K562 (cell line): ENCODE results near the gene ITGAX. TPM values are rescaled to one million over a fixed set of nuclear protein-coding genes. Genes with fewer than 3 reads are reported as not detected.

Experiments
- ATAC-seq: fragments of 200-7000 bp; cut with Tn5 transposase; 3 replicates; pipeline ENCODE4 v1.9.1; 2020; ENCODE audit warnings: moderate library complexity
- BruUV-seq: library from RNA; stranded (reverse); fragments of 400-500 nt; replicated peaks from 2 replicates; lab custom pipeline; 2021; lab: Mats Ljungman, UMichigan
- CTCF ChIA-PET: fragments of 300-600 bp; formaldehyde crosslinking; extraction: SDS; loops from one replicate; lab custom pipeline; 2021; ENCODE audit warnings: low intra/inter-chr PET ratio; lab: Yijun Ruan, JAX
- POLR2A ChIA-PET: fragments of 300-600, 350-650 bp; sonication (Branson Sonifier 250); formaldehyde crosslinking; extraction: SDS; loops from one replicate; lab custom pipeline; 2021; ENCODE audit warnings: antibody characterized with exemption, inconsistent platforms; lab: Yijun Ruan, JAX
- DNase-seq, 4 experiments: peaks; one replicate each; pipeline versions ENCODE4 v3.0.0 to v3.0.0-alpha.2; 2011 to 2018; ENCODE audit warnings: low spot score in 3 of 4, mixed read lengths in 3 of 4; ENCODE audit errors: extremely low read depth in 1 of 4
- FAIRE-seq: peaks from 2 replicates; lab custom pipeline; 2011; peaks lifted over from hg19 to GRCh38; lab: Jason Lieb, UNC
- H2AFZ ChIP-seq: 2 replicates; pipeline ENCODE4 v1.6.0; 2011; ENCODE audit warnings: low read depth, low read length, control low read depth, inconsistent platforms
- H3K27ac ChIP-seq: fragments of 200-600 bp; 3 replicates; pipeline ENCODE4 v1.8.0; 2011; ENCODE audit warnings: low read depth, mild to moderate bottlenecking, control low read depth, inconsistent platforms, low read length, moderate library complexity, mixed read lengths; ENCODE audit errors: extremely low read depth
- H3K27me3 ChIP-seq, 2 experiments: fragments of 300-600 bp in 1 of 2; 2 replicates in 1 of 2; 3 replicates in 1 of 2; pipeline versions ENCODE4 v1.6.0 to v1.8.0; 2011; ENCODE audit warnings: inconsistent platforms in 2 of 2, low read length in 2 of 2, mild to moderate bottlenecking in 1 of 2, mixed read lengths in 1 of 2, moderate library complexity in 1 of 2; ENCODE audit not compliant: control insufficient read depth in 2 of 2, insufficient read depth in 2 of 2
- H3K36me3 ChIP-seq: fragments of 300-600 bp; 3 replicates; pipeline ENCODE4 v1.8.0; 2011; ENCODE audit warnings: mild to moderate bottlenecking, low read length, inconsistent platforms; ENCODE audit not compliant: control insufficient read depth, insufficient read depth
- H3K4me1 ChIP-seq, 2 experiments: fragments of 200-600 bp in 1 of 2; replicated peaks in 1 of 2; 2 replicates in 1 of 2; 3 replicates in 1 of 2; pipeline versions ENCODE4 v1.5.1 to v1.8.0; 2011; ENCODE audit warnings: inconsistent platforms in 2 of 2, low read length in 2 of 2, mild to moderate bottlenecking in 1 of 2, mixed read lengths in 1 of 2, moderate library complexity in 1 of 2; ENCODE audit not compliant: control insufficient read depth in 2 of 2, insufficient read depth in 2 of 2
- H3K4me2 ChIP-seq: 2 replicates; pipeline ENCODE4 v1.6.1; 2011; ENCODE audit warnings: low read length, control low read depth, inconsistent platforms, mixed read lengths; ENCODE audit not compliant: insufficient read depth
- H3K4me3 ChIP-seq: fragments of 200-600 bp; sonication (generic), shearing (Covaris generic); 2 replicates; pipeline ENCODE4 v1.5.1; 2016; ENCODE audit warnings: control low read depth, inconsistent platforms
- H3K79me2 ChIP-seq: fragments of 200-600 bp; 3 replicates; pipeline ENCODE4 v1.8.0; 2011; ENCODE audit warnings: low read length, inconsistent platforms; ENCODE audit not compliant: control insufficient read depth, insufficient read depth
- H3K9ac ChIP-seq, 2 experiments: 2 replicates each; pipeline versions ENCODE4 v1.6.0 to v1.6.1; 2011; ENCODE audit warnings: low read depth in 2 of 2, low read length in 2 of 2, control low read depth in 1 of 2, inconsistent platforms in 1 of 2, mild to moderate bottlenecking in 1 of 2, mixed read lengths in 1 of 2; ENCODE audit not compliant: insufficient read depth in 1 of 2
- H3K9me1 ChIP-seq: one replicate; pipeline ENCODE4 v1.6.0; 2011; ENCODE audit warnings: inconsistent platforms, mild to moderate bottlenecking, low read length, moderate library complexity; ENCODE audit not compliant: control insufficient read depth, insufficient read depth
- H3K9me3 ChIP-seq: replicated peaks from 2 replicates; pipeline ENCODE4 v1.5.1; 2011; ENCODE audit warnings: low read depth, low read length, inconsistent platforms; ENCODE audit not compliant: control insufficient read depth, insufficient read depth
- H4K20me1 ChIP-seq: replicated peaks from 2 replicates; pipeline ENCODE4 v1.6.1; 2011; ENCODE audit warnings: low read length, inconsistent platforms, mixed read lengths; ENCODE audit not compliant: control insufficient read depth, insufficient read depth
- ESRRB ChIP-seq: fragments of 250-450 bp; sonication (Bioruptor Pico); IDR thresholded peaks from 2 replicates; pipeline ENCODE4 v1.5.0; 2020; ENCODE audit warnings: mild to moderate bottlenecking, moderate library complexity, borderline replicate concordance
- GATAD2A ChIP-seq: fragments of 450-650 bp; IDR thresholded peaks from 2 replicates; pipeline ENCODE4 v1.6.1; 2017
- HMGN3 ChIP-seq: IDR thresholded peaks from 2 replicates; pipeline ENCODE4 v1.6.1; 2011; ENCODE audit warnings: borderline replicate concordance, low read depth, mild to moderate bottlenecking, mixed read lengths, low read length; ENCODE audit not compliant: insufficient read length; ENCODE audit errors: extremely low read depth
- ZNF347 ChIP-seq: fragments of 450-650 bp; formaldehyde crosslinking; IDR thresholded peaks from 2 replicates; pipeline ENCODE4 v1.4.0; 2020; ENCODE audit warnings: low read depth, mild to moderate bottlenecking, moderate library complexity
- ZNF518B ChIP-seq: fragments of 250-450 bp; sonication (Bioruptor Pico); IDR thresholded peaks from 2 replicates; pipeline ENCODE4 v1.5.0; 2021; ENCODE audit warnings: mild to moderate bottlenecking, moderate library complexity
- WGBS: fragments of 100-300 bp; shearing (Covaris generic); methylation state at CpG from one replicate; pipeline ENCODE4 v1.1.6; 2016; ENCODE audit warnings: low coverage, mixed read lengths; ENCODE audit not compliant: insufficient coverage; ENCODE audit errors: missing lambda C conversion rate; 5-methylcytosine and 5-hydroxymethylcytosine counted together
- in situ Hi-C: fragments of 300-500 bp; cut with MboI; formaldehyde crosslinking; loops from 4 replicates; pipeline ENCODE4 v1.15.0; 2018; ENCODE audit warnings: inconsistent platforms, mixed read lengths
- intact Hi-C: fragments of 100-400 bp; cut with micrococcal nuclease; formaldehyde crosslinking; loops from 2 replicates; pipeline ENCODE4 v1.14.2; 2022
- polyA plus RNA-seq, 8 experiments: library from polyadenylated mRNA; depleted of rRNA in 4 of 8; stranded (reverse) in 5 of 8; unstranded in 3 of 8; fragments of >200 nt; fragmentation: Nextera tagmentation in 2 of 8; fragmentation: Illumina TruSeq in 1 of 8; extraction: Ambion mirVana in 2 of 8; extraction: Trizol in 1 of 8; gene quantifications; 2 replicates each; pipeline versions ENCODE4 v1.2.1 to v1.2.3, GENCODE V29; 2011 to 2014; ENCODE audit warnings: inconsistent platforms in 1 of 8, missing spikeins in 1 of 8
- total RNA-seq, 7 experiments: library from RNA; depleted of rRNA in 6 of 7; stranded (reverse); fragments of >200 nt in 6 of 7; fragmentation: Illumina TruSeq in 2 of 7; extraction: Trizol in 2 of 7; gene quantifications; 2 replicates each; pipeline versions ENCODE4 v1.2.1 to v1.2.3, GENCODE V29; 2011 to 2021; ENCODE audit warnings: low replicate concordance in 1 of 7

Gene ITGAX
- total and polyA plus RNA-seq, 9 of the 15 experiments (the other 6 are each of a cell fraction or from before 2014, with no cell fraction given), result 0.03 to 0.58 (median 0.14) TPM

- Histone ChIP-seq H3K9me3 (no peaks in the 10 kb centered on the region), H2AFZ (no peak overlapping the region), H3K4me1 (peaks cover 0 to 9% of the 10 kb centered on the region in 2 experiments; a peak in 2 of 5 replicates), H3K9me1 (no peaks in the 10 kb centered on the region), H3K4me2 (no peak overlapping the region), H3K27ac (no peak overlapping the region), H3K27me3 (peaks cover 10 to 58% of the 10 kb centered on the region in 2 experiments; a peak in 4 of 5 replicates), H3K36me3 (no peaks in the 10 kb centered on the region), H3K9ac (no peak overlapping the region; a peak in 1 of 4 replicates), H4K20me1 (no peaks in the 10 kb centered on the region), H3K79me2 (no peaks in the 10 kb centered on the region), H3K4me3 (no peak overlapping the region)
- CTCF ChIA-PET, result no interaction called here
- ATAC-seq (no peak), FAIRE-seq (no peak), DNase-seq (no peak)
- no TSS peak for BruUV-seq
- in situ Hi-C loops, result no loop called here
- TF ChIP-seq ZNF347 (CRISPR knock-in tag) (no peak), ESRRB (CRISPR knock-in tag) (no peak), GATAD2A (no peak), ZNF518B (CRISPR knock-in tag) (no peak), HMGN3 (no peak)
- POLR2A ChIA-PET, result no interaction called here
- WGBS, result 39% methylated on average over 10 of the region's 10 CpGs
- intact Hi-C loops, result no loop called here
Observed at GRCh38 chr16:31412750-31413149, 57.8 kb downstream of the ITGAX start.
